MM.1S (cell line): Measurements from ENCODE around the gene KCNH2.

Experiments used
- CTCF ChIP-seq: fragments of 300-600 bp; sonication (generic); IDR thresholded peaks from 2 replicates; pipeline ENCODE4 v1.5.1; 2016; ENCODE audit warnings: antibody characterized with exemption, low read length, mixed read lengths
- EZH2 ChIP-seq: fragments of 300-600 bp; sonication (generic); optimal IDR thresholded peaks from 2 replicates; pipeline ENCODE3; 2017; ENCODE audit warnings: low read depth, mild to moderate bottlenecking, antibody characterized with exemption, low read length, mixed read lengths

GRCh38 chr7:150908173-150908572, 69.9 kb downstream of the KCNH2 start:
- no peak for TF ChIP-seq CTCF
- no peak for TF ChIP-seq EZH2
